Activated CD4-positive, alpha-beta T cell treated with anti-CD3 and anti-CD28 coated beads, Interleukin-2, Interleukin-4, amounts not matched to agents 100 ng/mL and 50 ng/mL, durations not matched to agents 16 hours and 8 hours (primary cell): ENCODE measurements around the gene SPPL2B.

ENCODE experiments used
- DNase-seq: peaks from one replicate; pipeline ENCODE4 v3.0.0-alpha.2; 2020; ENCODE audit warnings: low spot score

Gene SPPL2B

DNA sequence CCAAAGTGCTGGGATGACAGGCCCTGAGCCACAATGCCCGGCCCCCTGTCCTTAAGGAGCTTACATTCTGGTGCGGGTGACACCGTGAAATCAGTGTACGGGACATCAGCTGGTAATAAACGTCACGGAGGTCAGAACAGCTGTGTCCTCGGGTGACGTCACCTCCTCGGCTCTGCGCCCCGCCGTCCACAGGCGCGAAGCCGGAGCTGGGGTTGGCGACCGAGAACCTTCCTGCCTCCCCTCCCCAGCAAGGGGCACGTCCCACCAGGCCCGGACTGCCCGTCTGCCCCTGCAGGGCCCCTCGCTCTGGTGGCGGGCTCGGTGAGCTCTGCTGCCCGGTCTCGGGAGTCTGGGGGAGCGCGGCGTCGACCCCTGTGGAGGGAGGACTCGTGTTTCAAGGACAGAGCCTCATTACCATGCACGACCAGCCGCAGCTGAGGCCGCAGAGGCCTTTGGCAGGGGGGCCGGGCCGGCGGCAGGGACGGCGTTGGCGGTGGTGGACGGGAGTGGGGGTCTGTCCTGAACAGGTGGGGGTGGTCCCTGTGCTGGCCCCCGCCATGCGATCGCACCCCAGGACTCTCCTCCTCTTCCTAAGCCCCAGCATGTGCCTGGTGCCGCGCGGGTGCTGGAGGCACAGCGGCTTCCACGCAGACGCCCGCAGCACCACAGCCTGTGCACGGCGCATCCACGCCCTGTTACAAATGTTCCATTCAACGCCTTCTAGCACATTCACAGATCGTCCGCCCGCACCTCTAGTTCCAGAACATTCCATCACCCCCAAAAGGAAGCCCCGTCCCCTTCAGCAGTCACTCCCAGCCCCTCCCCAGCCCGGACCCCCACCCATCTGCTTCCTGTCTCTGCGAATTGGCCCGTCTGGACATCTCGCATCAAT is 25.9 kb upstream of the SPPL2B start:
- DNase-seq: no peak

DNA sequence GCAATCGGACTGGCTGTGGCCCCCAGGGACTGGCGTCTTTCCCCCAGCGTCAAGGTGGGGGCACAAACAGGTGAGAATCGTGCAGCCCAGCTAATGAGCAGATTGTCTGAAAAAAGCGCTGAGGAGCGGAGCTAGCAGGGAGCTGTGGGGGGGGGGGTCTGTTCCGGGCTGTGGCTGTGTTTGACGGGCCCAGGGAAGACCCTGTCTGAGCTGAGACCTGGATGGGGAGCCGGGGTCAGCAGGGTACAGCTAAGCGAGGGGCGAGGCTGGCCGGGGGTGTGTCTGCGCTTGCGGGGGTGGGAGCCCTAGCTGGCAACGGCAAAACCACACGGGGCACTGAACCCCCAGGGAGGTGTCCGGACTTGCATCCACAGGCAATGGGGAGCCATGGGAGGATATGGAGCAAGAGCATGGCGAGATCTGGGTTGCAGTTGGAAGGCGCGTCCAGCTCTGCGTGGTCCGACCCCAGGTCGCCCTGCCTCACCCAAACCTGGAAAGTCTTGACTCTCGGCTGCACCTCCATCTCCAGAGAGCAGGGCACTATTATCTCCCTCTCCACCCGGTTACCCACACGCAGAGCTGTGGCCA is 25.2 kb upstream of the SPPL2B start:
- no peak for DNase-seq

DNA sequence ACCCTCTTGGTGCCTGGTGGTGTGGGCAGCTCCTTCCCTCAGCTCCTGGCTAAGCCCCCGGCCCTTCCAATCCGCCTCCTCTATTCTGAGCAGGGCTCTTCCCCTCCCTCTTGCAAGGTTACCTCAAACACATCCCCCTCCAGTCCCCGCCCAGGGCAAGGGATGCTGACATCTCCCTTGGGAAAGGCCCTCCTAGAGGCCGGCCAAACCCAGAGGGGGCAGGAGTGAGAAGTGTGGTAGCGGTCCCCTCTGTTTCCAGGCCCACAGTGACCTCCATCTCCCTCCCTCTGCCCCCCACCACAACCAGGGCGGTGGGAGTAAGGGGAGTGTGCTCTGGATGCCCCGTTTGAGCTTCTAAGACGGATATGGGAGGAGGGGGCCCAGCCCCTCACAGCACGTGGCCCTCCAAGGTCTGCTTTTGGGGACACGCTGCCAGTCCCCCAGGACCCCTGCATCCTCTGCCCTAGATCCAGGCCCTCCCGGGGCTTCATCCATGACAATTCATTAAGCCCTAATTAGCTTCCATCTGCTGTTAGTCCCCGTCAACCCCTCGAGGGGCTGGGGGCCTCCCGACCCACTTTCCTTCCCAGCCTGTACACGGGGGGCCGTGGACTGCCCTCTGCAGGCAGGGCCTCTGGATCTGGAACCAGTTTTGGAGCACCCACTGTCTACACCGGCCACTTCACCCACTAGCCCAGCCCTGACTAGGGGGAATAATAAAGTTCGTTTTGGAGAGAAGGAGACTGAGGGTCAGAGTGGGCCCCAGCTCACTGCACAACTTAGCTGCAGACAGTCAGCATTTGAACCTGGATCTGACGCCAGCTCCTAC is 22.8 kb upstream of the SPPL2B start:
- no peak for DNase-seq

DNA sequence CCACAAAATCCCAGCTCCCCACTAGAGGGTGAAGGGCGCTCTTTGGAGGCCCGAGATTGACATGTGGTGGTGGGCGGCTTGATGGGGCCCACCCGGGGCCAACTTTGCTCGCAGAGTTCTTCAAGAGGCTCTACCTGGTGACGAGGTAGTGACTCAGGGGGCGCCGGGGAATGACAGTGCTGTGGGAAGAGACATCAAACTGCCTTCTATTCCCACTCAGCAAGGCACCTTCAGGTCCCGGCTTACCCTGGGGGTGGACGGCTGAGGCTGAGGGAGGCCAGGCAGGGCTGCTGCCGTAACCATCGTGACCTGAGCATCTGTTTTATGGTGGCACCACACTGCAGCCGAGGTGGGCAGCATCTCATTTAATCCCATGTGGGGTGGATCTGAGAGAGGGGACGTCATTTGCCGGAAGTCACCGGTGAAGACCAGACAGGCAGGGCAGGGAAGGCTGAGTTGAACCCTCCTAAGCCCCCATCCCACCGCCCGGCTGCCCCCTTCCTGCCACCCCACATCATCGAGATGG is 22.1 kb upstream of the SPPL2B start:
- DNase-seq: no peak

DNA sequence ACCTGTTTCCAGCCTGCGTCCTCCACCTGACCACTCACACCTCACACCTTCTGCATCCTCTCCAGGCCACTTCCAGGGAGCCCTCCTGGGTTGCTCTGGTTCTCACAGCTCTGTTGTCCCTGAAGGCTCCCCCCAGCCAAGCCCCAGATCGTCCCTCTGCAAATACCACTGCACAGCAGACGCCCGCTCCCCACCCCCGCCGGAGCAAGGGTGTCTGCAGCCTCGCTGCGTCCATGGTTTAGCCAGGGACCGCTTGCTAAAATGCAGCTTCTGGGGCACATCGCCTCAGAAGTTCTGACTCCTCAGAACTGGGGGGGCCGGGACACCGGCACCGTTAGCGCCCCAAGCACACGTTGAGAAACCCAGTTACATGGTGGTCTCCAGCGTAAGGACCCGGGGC is 21.5 kb upstream of the SPPL2B start:
- DNase-seq: no peak

DNA sequence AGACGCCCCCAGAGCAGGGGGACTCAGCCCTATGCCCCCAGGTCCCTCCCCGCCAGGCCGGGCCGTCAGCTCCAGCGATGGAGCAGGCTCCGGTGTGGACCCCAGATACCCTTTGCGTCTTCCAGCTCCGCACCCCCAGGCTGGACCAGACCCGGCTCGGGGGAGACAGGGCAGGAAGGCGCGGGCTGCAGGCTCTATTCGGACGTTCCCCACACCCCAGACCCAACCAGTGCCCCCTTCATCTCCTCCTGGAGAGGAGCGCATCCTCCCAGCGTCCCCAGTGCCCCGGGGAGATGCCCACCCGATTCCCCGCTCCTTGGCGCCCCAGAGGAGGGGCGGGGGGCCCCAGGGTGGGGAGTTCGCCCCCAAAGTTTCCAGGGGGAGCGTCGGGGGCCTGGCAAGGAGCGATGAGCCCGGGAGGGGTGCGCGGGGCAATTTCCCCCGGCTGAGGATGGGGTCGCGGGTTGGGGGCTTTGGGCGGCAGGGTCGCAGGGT is 20.9 kb upstream of the SPPL2B start:
- DNase-seq: no peak

DNA sequence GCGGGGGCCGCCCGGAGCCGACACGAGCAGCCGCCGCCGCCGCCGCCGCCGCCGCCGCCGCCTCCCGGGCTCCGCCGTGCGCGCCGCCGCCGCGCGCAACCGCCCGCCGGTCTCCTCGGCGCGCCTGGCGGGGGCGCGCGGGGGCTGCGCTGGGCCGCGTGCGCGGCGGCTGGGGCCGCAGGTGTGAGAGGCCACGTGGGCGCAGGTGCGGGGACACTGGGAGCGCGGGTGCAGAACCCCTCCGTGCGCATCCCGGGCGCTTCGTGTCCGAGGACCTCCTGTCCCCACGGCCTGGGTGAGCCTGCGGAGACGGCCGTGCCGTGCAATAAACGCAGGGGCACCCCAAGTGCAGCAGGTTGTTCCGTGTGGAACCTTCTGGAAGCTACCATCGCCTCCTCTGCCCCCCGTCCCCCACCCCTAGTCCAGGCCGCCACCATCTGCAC is 20.3 kb upstream of the SPPL2B start, which contains the start of gene LINGO3:
LINGO3 (minus strand) TSS at position 41 of the 443 bp plus-strand sequence. CDS start 16,378 bp downstream, outside the sequence.
- no peak for DNase-seq

DNA sequence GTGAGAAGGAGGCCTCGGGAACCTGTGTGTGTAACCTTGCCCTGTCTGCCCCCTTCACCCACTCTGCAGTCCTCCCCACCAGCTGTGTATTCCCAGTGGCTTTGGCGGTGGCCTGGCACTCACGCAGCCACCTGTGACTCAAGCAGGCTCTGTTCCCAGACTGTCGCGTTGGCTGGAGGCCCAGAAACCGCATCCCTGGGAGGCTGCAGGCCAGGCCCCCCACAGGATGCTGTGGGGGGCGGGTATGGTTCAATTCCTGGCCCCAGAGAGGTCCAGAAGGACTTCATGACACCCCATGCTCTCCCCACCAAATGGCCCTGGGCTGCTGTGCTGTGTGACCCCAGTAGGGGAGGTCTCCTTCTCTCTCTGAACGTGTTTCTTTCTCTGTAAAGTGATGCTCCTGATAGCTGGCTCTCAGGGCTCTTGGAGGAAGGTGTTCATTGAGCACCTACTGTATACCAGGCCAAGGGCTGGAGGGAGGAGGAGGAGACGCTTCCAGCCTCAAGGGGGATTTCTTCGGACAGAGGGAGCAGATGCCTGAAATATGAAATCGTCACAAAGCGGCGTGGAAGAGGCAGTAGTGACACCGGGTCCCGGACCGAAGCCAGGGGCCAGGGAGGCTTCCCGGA is 18.6 kb upstream of the SPPL2B start:
- no peak for DNase-seq

DNA sequence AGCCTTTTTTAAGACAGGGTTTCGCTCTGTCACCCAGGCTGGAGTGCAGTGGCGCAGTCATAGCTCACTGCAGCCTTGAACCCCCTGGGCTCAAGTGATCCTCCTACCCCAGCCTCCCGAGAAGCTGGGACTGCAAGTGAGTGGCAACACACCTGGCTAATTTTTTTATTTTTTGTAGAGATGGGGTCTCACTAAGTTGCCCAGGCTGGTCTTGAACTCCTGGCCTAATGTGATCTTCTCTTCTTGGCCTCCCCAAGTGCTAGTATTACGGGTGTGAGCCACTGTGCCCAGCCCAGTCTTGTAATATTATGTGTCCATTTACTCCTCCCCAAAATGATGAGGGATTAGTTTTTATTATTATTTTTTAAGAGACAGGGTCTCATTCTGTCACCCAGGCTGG is 17.4 kb upstream of the SPPL2B start:
- no peak for DNase-seq

DNA sequence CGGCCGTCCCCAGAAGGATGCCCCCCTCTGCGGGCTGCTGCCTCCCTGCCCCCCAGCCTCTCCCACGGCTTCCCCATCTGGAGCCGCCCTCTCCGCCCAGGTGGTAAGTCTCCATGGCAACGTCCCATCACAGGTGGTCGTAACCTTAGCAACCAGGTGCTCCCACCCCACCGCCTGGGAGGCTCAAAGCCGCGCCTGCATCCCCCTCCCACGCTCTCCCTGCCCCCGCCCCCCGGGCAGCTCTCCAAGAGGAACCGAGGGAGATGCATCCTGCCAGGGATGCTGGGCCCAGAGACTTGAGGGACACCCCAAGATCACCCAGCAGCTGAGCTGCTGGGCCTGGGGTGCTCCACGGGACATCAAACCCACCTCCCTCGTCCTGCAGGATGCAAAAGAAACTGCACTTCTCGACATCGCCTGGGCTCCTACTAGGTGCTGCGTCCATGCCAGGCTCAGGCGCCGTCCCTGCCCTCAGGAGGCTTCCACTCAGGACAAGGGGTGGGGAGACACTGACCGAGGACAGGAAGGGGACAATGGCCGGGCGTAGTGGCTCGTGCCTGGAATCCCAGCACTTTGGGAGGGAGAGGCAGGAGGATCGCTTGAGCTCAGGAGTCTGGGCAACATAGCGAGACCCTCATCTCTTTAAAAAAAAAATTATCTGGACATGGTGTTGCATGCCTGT is 15.5 kb upstream of the SPPL2B start:
- DNase-seq: no peak

DNA sequence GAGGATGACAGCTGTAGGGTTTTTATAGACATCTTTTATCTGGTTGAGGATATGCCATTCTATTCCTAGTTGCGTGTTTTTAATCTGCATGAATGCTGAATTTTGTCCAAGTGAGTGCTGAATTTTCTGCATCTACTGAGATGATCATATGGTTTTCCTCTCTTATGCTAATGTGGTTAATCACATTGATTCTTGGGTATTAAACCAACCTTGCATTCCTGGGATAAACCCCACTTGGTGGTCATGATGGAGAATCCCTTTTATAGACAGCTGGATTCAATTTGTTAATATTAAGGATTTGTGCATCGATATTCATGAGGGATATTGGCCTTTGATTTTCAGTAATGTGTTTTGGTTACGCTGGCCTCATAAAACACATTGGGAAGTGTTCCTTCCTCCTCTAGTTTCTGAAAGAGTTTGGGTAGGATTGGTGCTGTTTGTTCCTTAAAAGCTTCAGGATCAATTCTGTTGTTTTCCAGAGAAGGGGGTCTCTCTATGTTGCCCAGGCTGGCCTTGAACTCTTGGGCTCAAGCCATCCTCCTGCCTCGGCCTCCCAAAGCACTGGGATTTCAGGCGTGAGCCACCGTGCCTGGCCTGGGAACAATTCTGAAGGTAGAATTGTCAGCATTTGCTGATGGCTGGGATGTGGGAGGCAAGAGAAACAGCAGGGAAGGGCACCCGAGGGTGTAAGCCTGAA is 13.2 kb upstream of the SPPL2B start:
- no peak for DNase-seq

DNA sequence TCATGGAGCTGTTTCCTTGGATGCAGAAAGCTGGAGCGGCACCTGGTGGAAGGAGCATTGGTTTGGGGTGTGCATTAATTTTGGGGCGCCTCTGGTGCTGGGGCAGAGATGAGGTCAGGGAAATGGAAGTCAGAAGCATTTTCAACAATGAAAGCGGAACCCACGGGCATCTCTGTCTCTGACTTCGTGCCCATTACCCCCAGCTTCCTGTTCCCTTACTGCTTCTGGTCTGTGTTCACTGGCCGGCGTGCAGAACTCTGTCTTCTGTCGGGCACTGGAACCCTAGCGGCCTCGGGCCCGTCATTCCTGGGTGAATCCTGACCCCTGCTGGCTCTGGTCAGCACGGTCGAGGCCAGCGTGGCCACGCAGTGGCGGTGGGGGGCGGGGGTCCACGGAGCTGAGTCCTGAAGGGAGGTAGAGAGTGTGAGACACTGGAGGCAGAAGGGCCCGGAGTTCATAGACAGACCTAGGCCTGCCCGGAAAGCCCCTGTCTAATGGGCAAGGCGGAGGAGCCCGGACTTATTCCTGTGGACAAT is 12.6 kb upstream of the SPPL2B start:
- peak; percentile 23 for DNase-seq

DNA sequence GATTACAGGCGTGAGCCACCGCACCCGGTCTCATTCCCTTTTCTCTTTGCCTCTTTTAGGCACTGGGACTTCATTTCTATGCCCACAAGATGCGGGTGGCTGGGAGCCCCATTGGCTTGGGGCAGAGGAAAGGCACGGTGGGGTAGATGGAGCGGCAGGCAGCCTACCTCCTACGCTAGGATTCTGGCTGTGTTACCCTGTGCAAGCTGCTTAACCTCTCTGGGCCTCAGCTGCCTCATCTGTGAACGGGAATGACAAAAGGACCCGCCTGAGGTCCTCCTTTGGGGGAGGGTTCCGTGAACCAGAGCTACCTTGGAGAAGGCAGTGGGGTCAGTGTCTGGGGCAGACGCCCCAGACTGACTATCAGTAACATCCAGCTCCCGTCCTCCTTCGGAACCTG is 11.2 kb upstream of the SPPL2B start:
- no peak for DNase-seq

DNA sequence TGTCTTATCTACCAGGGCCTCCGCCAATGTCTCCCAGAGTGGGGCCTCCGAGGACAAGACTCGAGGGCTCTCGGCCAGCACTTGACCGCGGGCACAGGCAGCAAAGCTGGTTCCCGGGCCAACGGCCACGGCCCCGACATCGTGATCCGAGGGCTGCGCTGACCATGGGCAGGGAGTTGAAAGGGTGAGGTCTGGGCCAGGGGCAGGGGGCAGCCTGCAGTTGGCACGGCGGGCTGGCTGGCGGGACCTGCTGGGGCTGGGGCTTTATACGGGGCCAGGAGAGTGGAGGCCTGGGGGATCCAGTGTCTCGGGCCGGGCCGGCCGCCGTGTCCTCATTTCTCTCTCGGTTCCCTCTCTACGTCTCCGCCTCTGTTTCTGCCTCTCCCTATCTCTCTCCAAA is 10.7 kb upstream of the SPPL2B start:
- no peak for DNase-seq

DNA sequence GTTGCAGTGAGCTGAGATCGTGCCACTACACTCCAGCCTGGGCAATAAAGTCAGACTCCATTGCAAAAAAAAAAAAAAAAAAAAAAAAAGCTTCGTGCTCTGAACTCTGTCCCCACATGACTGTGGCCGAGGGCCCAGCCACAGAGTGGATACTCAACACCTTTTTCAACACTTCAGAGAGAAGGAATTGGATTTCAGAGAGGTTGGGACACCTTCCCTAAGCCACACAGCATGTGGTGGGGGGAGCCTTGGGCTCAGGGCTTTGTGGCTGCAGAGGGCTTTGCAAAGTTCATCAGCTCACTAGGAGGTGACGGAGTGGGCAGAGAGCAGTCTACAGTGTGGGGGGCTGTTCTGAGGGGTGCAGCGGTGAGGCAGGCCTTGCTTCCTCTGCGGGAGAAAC is 9.6 kb upstream of the SPPL2B start:
- no peak for DNase-seq

DNA sequence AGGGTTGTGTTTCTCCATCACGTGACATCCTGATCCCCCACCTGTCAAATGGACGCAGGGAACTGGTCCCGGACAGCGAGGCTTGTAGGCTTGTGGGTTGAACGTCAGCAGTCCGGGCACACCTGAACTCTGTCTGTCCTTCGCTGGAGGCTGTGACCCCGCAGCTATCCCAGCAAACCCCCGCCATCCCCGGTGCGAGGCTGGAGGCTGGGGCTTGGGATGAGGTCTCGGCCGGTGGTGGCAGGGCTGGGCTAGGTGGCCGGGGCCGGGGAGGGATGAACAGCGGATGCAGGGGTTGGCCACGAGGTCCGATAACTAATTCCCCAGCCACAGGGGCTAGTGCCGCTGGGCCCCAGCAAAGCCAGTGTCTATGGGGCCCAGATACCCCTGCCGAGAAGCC is 8.9 kb upstream of the SPPL2B start:
- no peak for DNase-seq

DNA sequence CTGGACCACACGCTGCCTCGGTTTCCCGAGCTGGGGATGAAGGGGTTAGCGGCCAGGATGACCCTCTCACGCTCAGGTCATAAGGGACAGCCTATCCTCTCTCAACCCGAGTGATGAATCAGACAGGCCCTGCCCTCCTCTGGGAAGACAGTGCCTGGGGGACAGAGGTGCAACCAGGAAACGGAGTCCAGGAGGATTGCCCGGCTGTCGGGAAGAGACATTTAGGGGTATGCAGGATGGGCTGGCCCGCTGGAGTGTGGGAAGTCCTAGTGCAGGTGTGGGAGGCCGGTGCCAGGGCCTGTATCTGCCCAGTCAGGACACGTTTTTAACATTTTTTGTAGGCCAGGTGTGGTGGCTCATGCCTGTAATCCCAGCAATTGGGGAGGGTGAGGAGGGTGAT is 8.4 kb upstream of the SPPL2B start:
- DNase-seq: no peak

DNA sequence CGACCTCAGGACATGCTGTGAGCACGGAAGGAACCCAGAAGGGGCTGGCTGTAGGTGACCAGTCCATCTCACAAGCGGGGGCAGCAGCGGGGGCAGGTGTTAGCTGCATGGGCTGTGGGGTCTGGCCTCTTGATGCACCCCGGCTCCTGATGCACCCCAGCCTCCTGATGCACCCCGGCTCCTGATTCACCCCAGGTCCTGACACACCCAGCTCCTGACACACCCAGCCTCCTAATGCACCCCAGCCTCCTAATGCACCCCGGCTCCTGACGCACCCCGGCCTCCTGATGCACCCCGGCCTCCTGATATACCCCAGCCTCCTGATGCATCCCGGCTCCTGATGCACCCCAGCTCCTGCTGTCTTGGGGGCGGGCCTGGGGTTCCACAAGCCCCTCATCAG is 7.5 kb upstream of the SPPL2B start:
- no peak for DNase-seq

DNA sequence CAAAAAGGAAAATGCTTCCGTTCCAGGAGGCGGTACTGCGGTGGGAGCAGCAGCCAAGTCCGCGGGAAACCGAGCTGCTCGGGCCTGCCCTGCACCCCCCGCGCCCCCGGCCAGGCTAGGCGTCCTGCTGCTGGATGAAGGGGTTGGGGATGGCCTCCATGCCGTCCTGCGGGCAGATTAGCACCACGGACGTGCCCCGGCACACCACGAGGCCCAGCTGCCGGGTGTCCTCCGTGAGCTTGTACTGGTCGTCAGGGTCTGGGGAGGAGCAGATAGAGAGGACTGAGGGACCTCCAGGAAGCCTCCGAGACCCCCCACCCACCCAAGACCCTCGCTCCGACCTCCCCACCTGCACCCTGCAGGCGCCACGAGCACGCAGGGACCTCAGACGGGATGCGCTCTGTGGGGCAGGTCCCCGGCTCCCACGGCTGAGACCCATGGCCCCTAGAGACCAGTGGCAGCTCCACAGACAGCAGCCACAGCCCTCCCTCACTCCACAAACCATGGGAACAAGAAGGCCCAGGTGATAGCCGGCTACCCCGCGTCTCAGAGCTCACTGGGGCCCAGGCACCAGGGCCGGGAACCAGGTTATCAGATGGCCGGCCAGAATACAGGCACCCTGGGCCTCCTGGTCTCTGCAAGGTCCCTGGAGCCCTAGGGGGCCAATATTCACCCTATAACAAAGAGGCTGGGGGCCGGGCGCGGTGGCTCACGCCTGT is 6.8 kb upstream of the SPPL2B start:
- DNase-seq: no peak

DNA sequence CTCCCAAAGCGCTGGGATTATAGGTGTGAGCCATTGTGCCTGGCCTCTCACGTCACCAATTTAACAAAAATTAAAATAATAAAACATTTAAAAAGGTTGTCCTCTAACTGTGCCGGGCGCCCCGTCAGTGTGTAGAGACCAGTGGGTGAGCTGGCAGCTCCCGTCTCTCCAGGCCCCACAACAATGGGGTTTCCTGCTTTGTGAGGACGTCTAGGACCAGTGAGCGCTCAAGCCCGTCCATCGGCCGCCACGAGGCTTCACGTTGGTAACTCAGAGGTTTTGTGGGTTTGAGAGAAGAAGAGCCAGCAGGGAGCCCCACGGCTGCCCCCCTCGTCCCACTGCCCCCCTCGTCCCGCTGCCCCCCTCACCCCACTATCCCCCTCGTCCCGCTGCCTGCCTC is 4.8 kb upstream of the SPPL2B start:
- DNase-seq: no peak
